CD14-positive monocyte (primary cell): Measurements from ENCODE around the gene SRRM3. TPM values are rescaled to one million over a fixed set of nuclear protein-coding genes. Genes with fewer than 3 reads are reported as not detected.
"Not testable (repeated sequence)": the region's sequence is repeated elsewhere in the genome, so short reads cannot be mapped to it uniquely, and the experiment has no call there.

Source experiments
- DNase-seq, 3 donors: peaks; one replicate each; pipeline ENCODE4 v3.0.0-alpha.2; 2011 to 2022
- H2AFZ ChIP-seq: 2 replicates; pipeline ENCODE4 v1.6.0; 2012; ENCODE audit warnings: mild to moderate bottlenecking, low read depth, low read length, inconsistent platforms; ENCODE audit not compliant: insufficient read depth, poor library complexity, severe bottlenecking
- H3K27ac ChIP-seq, 2 donors: 1 replicate in 1 of 2; 2 replicates in 1 of 2; pipeline ENCODE4 v1.5.1; 2012 to 2013; ENCODE audit warnings: low read length in 2 of 2, control low read depth in 1 of 2, inconsistent platforms in 1 of 2, low read depth in 1 of 2, mild to moderate bottlenecking in 1 of 2
- H3K27me3 ChIP-seq, 2 donors: one replicate each; pipeline versions ENCODE4 v1.6.0 to v1.6.1; 2011 to 2013; ENCODE audit warnings: low read length in 2 of 2; ENCODE audit not compliant: control insufficient read depth in 2 of 2, insufficient read depth in 2 of 2
- H3K36me3 ChIP-seq, 2 donors: replicated peaks in 1 of 2; 1 replicate in 1 of 2; 2 replicates in 1 of 2; pipeline versions ENCODE4 v1.5.1 to v1.6.1; 2012 to 2013; ENCODE audit warnings: low read length in 2 of 2, control low read depth in 1 of 2, inconsistent platforms in 1 of 2, mild to moderate bottlenecking in 1 of 2; ENCODE audit not compliant: insufficient read depth in 2 of 2, control insufficient read depth in 1 of 2
- H3K4me1 ChIP-seq, 2 donors: 1 replicate in 1 of 2; 2 replicates in 1 of 2; pipeline versions ENCODE4 v1.5.1 to v1.6.1; 2012 to 2013; ENCODE audit warnings: low read length in 2 of 2, control low read depth in 1 of 2, inconsistent platforms in 1 of 2, mild to moderate bottlenecking in 1 of 2, moderate library complexity in 1 of 2; ENCODE audit not compliant: insufficient read depth in 2 of 2, control insufficient read depth in 1 of 2
- H3K4me2 ChIP-seq: replicated peaks from 2 replicates; pipeline ENCODE3; 2012; ENCODE audit warnings: low read length, moderate library complexity, mild to moderate bottlenecking; ENCODE audit not compliant: poor library complexity, severe bottlenecking; ENCODE audit errors: extremely low read depth
- H3K4me3 ChIP-seq, 3 experiments: fragments of 200-600 bp in 1 of 3; sonication (generic) in 1 of 3; replicated peaks in 1 of 3; 1 replicate in 2 of 3; 2 replicates in 1 of 3; pipeline ENCODE4 v1.5.1; 2011 to 2013; ENCODE audit warnings: low read length in 3 of 3, mild to moderate bottlenecking in 3 of 3, control low read depth in 2 of 3, low read depth in 2 of 3, inconsistent platforms in 1 of 3, moderate library complexity in 1 of 3
- H3K79me2 ChIP-seq: 2 replicates; pipeline ENCODE4 v1.6.0; 2012; ENCODE audit warnings: mild to moderate bottlenecking, control low read depth, inconsistent platforms, low read length, moderate library complexity; ENCODE audit not compliant: insufficient read depth
- H3K9ac ChIP-seq: 2 replicates; pipeline ENCODE4 v1.6.0; 2017; ENCODE audit warnings: low read length, mild to moderate bottlenecking; ENCODE audit not compliant: insufficient read depth, poor library complexity, severe bottlenecking
- H3K9me3 ChIP-seq, 2 donors: replicated peaks in 1 of 2; 1 replicate in 1 of 2; 2 replicates in 1 of 2; pipeline versions ENCODE4 v1.5.1 to v1.6.1; 2012 to 2013; ENCODE audit warnings: low read length in 2 of 2, control low read depth in 1 of 2; ENCODE audit not compliant: control insufficient read depth in 1 of 2, insufficient read depth in 1 of 2
- H4K20me1 ChIP-seq: 2 replicates; pipeline ENCODE4 v1.6.0; 2012; ENCODE audit warnings: mild to moderate bottlenecking, low read length, control low read depth, moderate library complexity; ENCODE audit not compliant: insufficient read depth
- H3K27ac Mint-ChIP-seq, 7 donors: one replicate each; pipeline ENCODE4 v1.8.0; 2020; ENCODE audit warnings: mild to moderate bottlenecking in 7 of 7, mixed read lengths in 7 of 7, moderate library complexity in 6 of 7, inconsistent platforms in 2 of 7
- H3K27me3 Mint-ChIP-seq, 3 donors: one replicate each; pipeline ENCODE4 v1.8.0; 2021 to 2022; ENCODE audit warnings: low read depth in 3 of 3, mild to moderate bottlenecking in 3 of 3, mixed read lengths in 3 of 3, moderate library complexity in 3 of 3, inconsistent platforms in 1 of 3
- H3K36me3 Mint-ChIP-seq, 2 donors: one replicate each; pipeline ENCODE4 v1.8.0; 2020; ENCODE audit warnings: mixed read lengths in 2 of 2, inconsistent platforms in 1 of 2, mild to moderate bottlenecking in 1 of 2
- H3K4me1 Mint-ChIP-seq: one replicate; pipeline ENCODE4 v1.8.0; 2020; ENCODE audit warnings: mild to moderate bottlenecking, mixed read lengths
- H3K4me3 Mint-ChIP-seq, 2 donors: one replicate each; pipeline ENCODE4 v1.8.0; 2020; ENCODE audit warnings: mild to moderate bottlenecking in 2 of 2, mixed read lengths in 2 of 2, moderate library complexity in 1 of 2
- H3K9me3 Mint-ChIP-seq, 7 donors: one replicate each; pipeline ENCODE4 v1.8.0; 2020 to 2022; ENCODE audit warnings: mixed read lengths in 7 of 7, mild to moderate bottlenecking in 6 of 7, moderate library complexity in 6 of 7, inconsistent platforms in 2 of 7
- WGBS: methylation state at CpG from one replicate; pipeline ENCODE4 v1.1.5; 2013; ENCODE audit warnings: missing lambda C conversion rate; ENCODE audit not compliant: insufficient coverage; 5-methylcytosine and 5-hydroxymethylcytosine counted together
- intact Hi-C, 2 donors: fragments of 100-400 bp; cut with micrococcal nuclease; formaldehyde crosslinking; loops; one replicate each; pipeline versions ENCODE4 v1.15.0 to v1.15.1; 2023
- polyA plus RNA-seq, 3 donors: library from polyadenylated mRNA; depleted of rRNA in 1 of 3; unstranded in 2 of 3; stranded (reverse) in 1 of 3; fragments of 300-500 nt in 2 of 3; fragments of >200 nt in 1 of 3; fragmentation: Illumina TruSeq in 2 of 3; gene quantifications; 1 replicate in 2 of 3; 2 replicates in 1 of 3; pipeline ENCODE4 v1.2.3, GENCODE V29; 2012 to 2021
- TF ChIP-seq, protein P1 (sequence below): fragments of 200-600 bp; IDR thresholded peaks from one replicate; pipeline ENCODE4 v1.8.0; 2022; ENCODE audit warnings: antibody characterized with exemption, mild to moderate bottlenecking

The SRRM3 gene
- polyA plus RNA-seq, 3 donors = not detected

DNA sequence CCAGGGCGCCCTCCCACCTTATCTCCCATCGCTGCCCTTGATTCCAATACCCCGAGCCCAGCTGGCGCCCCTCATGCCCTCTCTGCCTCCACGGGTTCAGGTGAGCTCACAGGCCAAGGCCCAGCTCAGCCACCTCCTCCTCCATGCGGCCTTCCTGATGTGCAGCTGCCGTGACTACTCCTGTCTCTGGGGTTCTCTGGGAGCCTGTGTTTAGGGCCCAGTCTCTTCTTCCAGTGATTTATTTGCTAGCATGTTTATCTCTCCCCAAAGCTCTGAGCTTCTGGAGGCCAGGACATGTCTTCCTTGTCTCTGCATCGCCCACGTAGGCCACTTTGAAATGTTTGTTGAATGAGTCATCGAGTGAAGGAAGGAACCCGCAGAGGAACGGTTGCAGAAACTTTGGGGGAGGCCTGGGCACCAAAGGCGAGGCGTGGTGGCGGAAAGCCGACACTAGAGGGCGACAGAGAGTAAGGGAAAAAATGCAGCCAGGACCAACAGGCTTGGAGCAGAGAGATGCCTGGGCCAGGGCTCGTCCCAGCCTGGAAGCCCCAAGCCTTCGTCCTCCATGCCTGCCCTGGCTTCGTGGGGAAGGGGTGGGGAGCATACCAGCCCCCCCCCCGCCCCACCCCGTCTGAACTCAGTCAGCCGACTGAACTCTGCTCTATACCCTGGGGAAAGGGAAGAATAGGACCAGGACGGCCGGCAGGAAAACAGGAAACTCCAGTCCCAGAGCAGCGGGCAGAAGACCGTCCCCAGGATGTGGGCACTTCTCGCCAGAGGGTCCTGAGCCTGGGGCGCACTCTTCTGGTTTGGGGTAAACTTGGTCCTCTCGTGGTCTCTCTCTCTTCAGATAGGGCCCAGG lies 89.9 kb downstream of the SRRM3 start:
- Mint-ChIP-seq H3K27ac (peak overlapping the region in 6 of 7 donors; percentile 3 to 70 (median 46)), H3K4me1 (peaks cover 38% of the 10 kb centered on the region), H3K36me3 (no peaks in the 10 kb centered on the region), H3K4me3 (peak overlapping the region; percentile 70 to 78), H3K9me3 (peaks cover 0 to 3% (median 0%) of the 10 kb centered on the region in 7 donors), H3K27me3 (peaks cover 7 to 20% (median 7%) of the 10 kb centered on the region in 3 donors)
- intact Hi-C loops = loop anchor here in 1 of 2 donors (2.0 kb wide), 1 partner anchor 17 kb away; no protein-coding TSS in a partner anchor
- Histone ChIP-seq H3K27ac (no peak overlapping the region), H3K4me3 (peak overlapping the region; percentile 4 to 73 (median 33)), H3K4me2 (peak overlapping the region; percentile 81), H2AFZ (peak overlapping the region; percentile 83), H3K9ac (peak overlapping the region; percentile 15), H3K4me1 (peaks cover 25 to 40% of the 10 kb centered on the region in 2 donors), H3K79me2 (no peaks in the 10 kb centered on the region), H3K27me3 (no peaks in the 10 kb centered on the region), H3K9me3 (no peaks in the 10 kb centered on the region), H4K20me1 (no peaks in the 10 kb centered on the region), H3K36me3 (no peaks in the 10 kb centered on the region)
- peak; percentile 82 to 88 (median 84) for DNase-seq
- 16% methylated on average over 22 of the region's 30 CpGs for WGBS
- TF ChIP-seq, protein P1, sequence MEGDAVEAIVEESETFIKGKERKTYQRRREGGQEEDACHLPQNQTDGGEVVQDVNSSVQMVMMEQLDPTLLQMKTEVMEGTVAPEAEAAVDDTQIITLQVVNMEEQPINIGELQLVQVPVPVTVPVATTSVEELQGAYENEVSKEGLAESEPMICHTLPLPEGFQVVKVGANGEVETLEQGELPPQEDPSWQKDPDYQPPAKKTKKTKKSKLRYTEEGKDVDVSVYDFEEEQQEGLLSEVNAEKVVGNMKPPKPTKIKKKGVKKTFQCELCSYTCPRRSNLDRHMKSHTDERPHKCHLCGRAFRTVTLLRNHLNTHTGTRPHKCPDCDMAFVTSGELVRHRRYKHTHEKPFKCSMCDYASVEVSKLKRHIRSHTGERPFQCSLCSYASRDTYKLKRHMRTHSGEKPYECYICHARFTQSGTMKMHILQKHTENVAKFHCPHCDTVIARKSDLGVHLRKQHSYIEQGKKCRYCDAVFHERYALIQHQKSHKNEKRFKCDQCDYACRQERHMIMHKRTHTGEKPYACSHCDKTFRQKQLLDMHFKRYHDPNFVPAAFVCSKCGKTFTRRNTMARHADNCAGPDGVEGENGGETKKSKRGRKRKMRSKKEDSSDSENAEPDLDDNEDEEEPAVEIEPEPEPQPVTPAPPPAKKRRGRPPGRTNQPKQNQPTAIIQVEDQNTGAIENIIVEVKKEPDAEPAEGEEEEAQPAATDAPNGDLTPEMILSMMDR = peak; percentile 95

DNA sequence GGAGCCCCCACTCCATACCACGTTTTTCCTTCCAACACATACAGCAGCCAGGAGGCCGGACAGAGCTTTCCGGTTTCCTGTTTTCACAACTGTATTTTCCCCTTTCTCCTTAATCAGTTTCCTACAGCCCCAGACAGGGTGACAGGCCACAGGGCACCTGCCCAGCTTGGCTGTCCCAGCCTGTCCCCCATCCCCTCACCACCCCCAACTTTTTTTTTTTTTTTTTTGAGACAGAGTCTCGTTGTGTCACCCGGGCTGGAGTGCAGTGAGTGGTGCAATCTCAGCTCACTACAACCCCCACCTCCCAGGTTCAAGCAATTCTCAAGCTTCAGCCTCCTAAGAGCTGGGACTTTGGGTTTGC lies 90.5 kb downstream of the SRRM3 start:
- Mint-ChIP-seq H3K4me1 (peaks cover 38% of the 10 kb centered on the region), H3K4me3 (peak overlapping the region; percentile 70 to 78), H3K36me3 (no peaks in the 10 kb centered on the region), H3K9me3 (peaks cover 0 to 3% (median 0%) of the 10 kb centered on the region in 7 donors), H3K27ac (peak overlapping the region in 2 of 7 donors; percentile 3 to 24), H3K27me3 (peaks cover 5 to 22% (median 7%) of the 10 kb centered on the region in 3 donors)
- Histone ChIP-seq H4K20me1 (no peaks in the 10 kb centered on the region), H3K9me3 (no peaks in the 10 kb centered on the region), H2AFZ (peak overlapping the region; percentile 83), H3K79me2 (no peaks in the 10 kb centered on the region), H3K4me2 (peak overlapping the region; percentile 81), H3K27me3 (no peaks in the 10 kb centered on the region), H3K4me1 (peaks cover 25 to 40% of the 10 kb centered on the region in 2 donors), H3K27ac (no peak overlapping the region), H3K36me3 (no peaks in the 10 kb centered on the region), H3K4me3 (peak overlapping the region; percentile 4 to 73 (median 33)), H3K9ac (peak overlapping the region; percentile 15)
- TF ChIP-seq, protein P1 = no peak
- WGBS = 0% methylated on average over 3 of the region's 5 CpGs
- intact Hi-C loops = loop anchor here in 1 of 2 donors (2.0 kb wide), 1 partner anchor 17 kb away; no protein-coding TSS in a partner anchor
- peak in 2 of 3 donors; percentile 17 to 21 for DNase-seq

DNA sequence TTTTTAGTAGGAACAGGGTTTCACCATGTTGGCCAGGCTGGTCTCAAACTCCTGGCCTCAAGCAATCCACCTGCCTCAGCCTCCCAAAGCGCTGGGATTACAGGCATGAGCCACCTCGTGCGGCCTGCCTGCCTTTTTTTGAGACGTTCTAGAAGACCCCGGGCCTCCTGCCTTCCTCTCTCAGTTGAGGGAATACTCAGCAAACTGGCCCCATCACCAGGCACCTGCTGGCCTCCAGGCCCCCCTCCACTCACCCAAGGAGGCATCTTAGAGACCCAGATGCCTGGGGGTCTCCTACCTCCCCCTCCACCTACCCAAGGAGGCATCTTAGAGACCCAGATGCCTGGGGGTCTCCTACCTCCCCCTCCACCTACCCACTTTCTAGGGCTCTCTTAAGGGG lies 91.2 kb downstream of the SRRM3 start:
- not testable (repeated sequence) for H3K27ac Mint-ChIP-seq, H3K9me3 Mint-ChIP-seq, H3K4me3 Mint-ChIP-seq, H4K20me1 ChIP-seq, H3K27me3 ChIP-seq, H2AFZ ChIP-seq, H3K9me3 ChIP-seq, H3K36me3 ChIP-seq, H3K4me2 ChIP-seq, H3K9ac ChIP-seq, H3K79me2 ChIP-seq, DNase-seq, H3K36me3 Mint-ChIP-seq, H3K4me3 ChIP-seq, H3K27ac ChIP-seq
- peaks cover 25 to 40% of the 10 kb centered on the region in 2 donors for H3K4me1 ChIP-seq
- H3K27me3 Mint-ChIP-seq = peaks cover 3 to 18% (median 5%) of the 10 kb centered on the region in 3 donors
- peaks cover 38% of the 10 kb centered on the region for H3K4me1 Mint-ChIP-seq
- WGBS = 74% methylated on average over 3 of the region's 5 CpGs
- intact Hi-C loops = loop anchor here in 1 of 2 donors (2.0 kb wide), 1 partner anchor 16 kb away; no protein-coding TSS in a partner anchor
